NCI-H510A (cell line): Measurements from ENCODE around the gene LYZL1.
"Not testable (repeated sequence)": the region's sequence is repeated elsewhere in the genome, so short reads cannot be mapped to it uniquely, and the experiment has no call there.

Experiments used
- DNase-seq: peaks from one replicate; lab custom pipeline; 2025; lab: John Stamatoyannopoulos, UW

LYZL1 gene

GRCh38 chr10:29288906-29289305 lies at the start of gene LYZL1:
LYZL1 (plus strand) TSS chr10:29289070; CDS start chr10:29291868, 2,798 bp downstream.
- DNase-seq, result not testable (repeated sequence)

GRCh38 chr10:29239569-29240472 lies 49.0 kb upstream of the LYZL1 start:
- DNase-seq, result no peak

GRCh38 chr10:29240986-29241660 lies 47.7 kb upstream of the LYZL1 start:
- no peak for DNase-seq

GRCh38 chr10:29241925-29242324 lies 46.9 kb upstream of the LYZL1 start:
- no peak for DNase-seq

- DNase-seq, result no peak
Measured at GRCh38 chr10:29243066-29243465, 45.8 kb upstream of the LYZL1 start.

GRCh38 chr10:29243750-29244149 lies 45.1 kb upstream of the LYZL1 start:
- DNase-seq, result no peak

GRCh38 chr10:29244978-29245377 lies 43.9 kb upstream of the LYZL1 start:
- no peak for DNase-seq

GRCh38 chr10:29245476-29245875 lies 43.4 kb upstream of the LYZL1 start:
- no peak for DNase-seq

GRCh38 chr10:29246449-29246848 lies 42.4 kb upstream of the LYZL1 start:
- DNase-seq, result no peak

GRCh38 chr10:29248158-29248557 lies 40.7 kb upstream of the LYZL1 start:
- no peak for DNase-seq

- no peak for DNase-seq
Measured at GRCh38 chr10:29249018-29249417, 39.9 kb upstream of the LYZL1 start.

- DNase-seq, result no peak
Measured at GRCh38 chr10:29250066-29250465, 38.8 kb upstream of the LYZL1 start.

GRCh38 chr10:29252811-29253689 lies 35.8 kb upstream of the LYZL1 start:
- no peak for DNase-seq

- DNase-seq, result no peak
Measured at GRCh38 chr10:29253690-29254029, 35.2 kb upstream of the LYZL1 start.

GRCh38 chr10:29254123-29255046 lies 34.5 kb upstream of the LYZL1 start:
- DNase-seq, result no peak

- DNase-seq, result no peak
Measured at GRCh38 chr10:29255104-29255503, 33.8 kb upstream of the LYZL1 start.

- DNase-seq, result no peak
Measured at GRCh38 chr10:29256019-29256418, 32.9 kb upstream of the LYZL1 start.

GRCh38 chr10:29256586-29256985 lies 32.3 kb upstream of the LYZL1 start:
- no peak for DNase-seq

- no peak for DNase-seq
Measured at GRCh38 chr10:29257106-29257783, 31.6 kb upstream of the LYZL1 start.

GRCh38 chr10:29257784-29258135 lies 31.1 kb upstream of the LYZL1 start:
- DNase-seq, result no peak

- no peak for DNase-seq
Measured at GRCh38 chr10:29259498-29259897, 29.4 kb upstream of the LYZL1 start.
